Glomerular endothelial cell (primary cell): Measurements from ENCODE around the gene SCO2. TPM values are rescaled to one million over a fixed set of nuclear protein-coding genes. Genes with fewer than 3 reads are reported as not detected.
"Not testable (repeated sequence)": the region's sequence is repeated elsewhere in the genome, so short reads cannot be mapped to it uniquely, and the experiment has no call there.

Experiments
- DNase-seq: peaks from one replicate; pipeline ENCODE4 v3.0.0-alpha.2; 2011; ENCODE audit warnings: low read depth, low spot score; ENCODE audit errors: extremely low read depth
- total RNA-seq: library from RNA; depleted of rRNA; stranded (reverse); fragments of >200 nt; gene quantifications from 2 replicates; pipeline ENCODE4 v1.2.3, GENCODE V29; 2015

Gene SCO2
- total RNA-seq, 1 donor from 2014 or later, result 7.3 TPM

DNA sequence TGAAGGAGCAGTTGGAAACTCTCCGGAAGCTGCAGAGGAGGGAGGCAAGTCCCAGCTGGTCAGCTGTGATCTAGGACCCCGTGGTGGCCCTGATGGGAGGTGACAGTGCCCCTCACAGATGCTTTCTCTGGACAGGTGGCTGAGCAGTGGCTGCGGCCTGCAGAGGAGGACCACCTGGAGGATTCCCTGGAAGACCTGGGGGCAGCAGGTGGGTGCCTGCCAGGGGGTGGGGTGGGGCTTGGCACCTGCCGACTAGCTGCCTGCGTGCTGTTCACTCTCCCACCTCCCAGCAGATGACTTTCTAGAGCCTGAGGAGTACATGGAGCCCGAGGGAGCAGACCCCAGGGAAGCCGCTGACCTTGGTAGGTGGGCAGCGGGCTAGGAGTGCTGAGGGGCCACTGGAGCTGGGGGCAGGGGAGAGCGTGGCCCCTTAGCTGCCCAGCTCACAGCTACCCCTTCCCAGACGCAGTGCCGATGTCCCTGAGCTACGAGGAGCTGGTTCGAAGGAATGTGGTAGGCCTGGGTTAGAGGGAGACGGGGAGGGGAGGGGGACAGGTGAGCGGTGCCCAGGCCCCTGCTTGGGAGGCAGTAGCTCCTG, 3.1 kb downstream of the SCO2 start:
- no peak for DNase-seq

DNA sequence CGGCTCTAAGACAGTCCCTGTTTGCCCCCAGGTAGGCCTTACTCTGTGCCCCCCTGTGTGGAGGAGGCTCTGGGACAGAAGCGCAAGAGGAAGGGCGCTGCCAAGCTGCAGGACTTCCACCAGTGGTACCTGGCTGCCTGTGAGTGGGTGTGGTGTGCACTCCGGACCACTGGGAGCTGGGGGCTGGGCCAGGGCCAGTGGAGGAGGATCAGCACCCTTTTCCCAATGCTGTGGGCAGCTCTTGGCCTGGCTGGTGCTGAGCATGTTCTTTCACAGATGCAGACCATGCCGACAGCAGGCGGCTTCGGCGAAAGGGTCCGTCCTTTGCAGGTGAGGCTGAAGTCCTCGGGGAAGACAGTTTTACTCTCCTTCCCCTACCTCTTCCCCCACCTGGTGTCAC, 3.7 kb downstream of the SCO2 start:
- no peak for DNase-seq

GRCh38 chr22:50520826-50521453, 4.5 kb downstream of the SCO2 start:
- no peak for DNase-seq

GRCh38 chr22:50520184-50520583, 5.2 kb downstream of the SCO2 start:
- DNase-seq, result not testable (repeated sequence)

- DNase-seq, result no peak
Observed at GRCh38 chr22:50519151-50519550, 6.2 kb downstream of the SCO2 start.

- no peak for DNase-seq
Observed at GRCh38 chr22:50518606-50519005, 6.8 kb downstream of the SCO2 start.

- DNase-seq, result no peak
Observed at GRCh38 chr22:50517495-50518260, 7.7 kb downstream of the SCO2 start.

GRCh38 chr22:50516891-50517290, 8.5 kb downstream of the SCO2 start:
- no peak for DNase-seq

- DNase-seq, result no peak
Observed at GRCh38 chr22:50516068-50516467, 9.3 kb downstream of the SCO2 start.

GRCh38 chr22:50513175-50513574, 12.2 kb downstream of the SCO2 start:
- no peak for DNase-seq

DNA sequence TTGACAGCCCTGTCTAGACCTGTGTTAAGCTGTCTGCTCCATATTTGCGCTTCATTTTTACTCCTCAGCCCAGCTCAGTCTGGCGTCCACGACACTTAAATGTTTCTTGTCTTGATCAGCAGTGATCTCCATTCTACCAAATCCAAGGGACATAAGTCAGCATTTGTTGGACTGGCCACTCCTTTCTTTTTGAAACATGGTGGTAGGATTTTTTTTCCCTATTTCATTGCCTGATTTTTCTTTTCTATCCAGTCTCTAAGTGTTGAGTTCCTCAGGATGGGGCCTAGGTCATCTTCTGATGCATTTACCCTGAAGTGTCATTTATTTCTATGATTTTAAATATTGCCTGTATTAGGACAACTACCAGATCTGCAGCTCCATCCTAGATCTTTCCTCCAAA, 16.5 kb downstream of the SCO2 start:
- no peak for DNase-seq

DNA sequence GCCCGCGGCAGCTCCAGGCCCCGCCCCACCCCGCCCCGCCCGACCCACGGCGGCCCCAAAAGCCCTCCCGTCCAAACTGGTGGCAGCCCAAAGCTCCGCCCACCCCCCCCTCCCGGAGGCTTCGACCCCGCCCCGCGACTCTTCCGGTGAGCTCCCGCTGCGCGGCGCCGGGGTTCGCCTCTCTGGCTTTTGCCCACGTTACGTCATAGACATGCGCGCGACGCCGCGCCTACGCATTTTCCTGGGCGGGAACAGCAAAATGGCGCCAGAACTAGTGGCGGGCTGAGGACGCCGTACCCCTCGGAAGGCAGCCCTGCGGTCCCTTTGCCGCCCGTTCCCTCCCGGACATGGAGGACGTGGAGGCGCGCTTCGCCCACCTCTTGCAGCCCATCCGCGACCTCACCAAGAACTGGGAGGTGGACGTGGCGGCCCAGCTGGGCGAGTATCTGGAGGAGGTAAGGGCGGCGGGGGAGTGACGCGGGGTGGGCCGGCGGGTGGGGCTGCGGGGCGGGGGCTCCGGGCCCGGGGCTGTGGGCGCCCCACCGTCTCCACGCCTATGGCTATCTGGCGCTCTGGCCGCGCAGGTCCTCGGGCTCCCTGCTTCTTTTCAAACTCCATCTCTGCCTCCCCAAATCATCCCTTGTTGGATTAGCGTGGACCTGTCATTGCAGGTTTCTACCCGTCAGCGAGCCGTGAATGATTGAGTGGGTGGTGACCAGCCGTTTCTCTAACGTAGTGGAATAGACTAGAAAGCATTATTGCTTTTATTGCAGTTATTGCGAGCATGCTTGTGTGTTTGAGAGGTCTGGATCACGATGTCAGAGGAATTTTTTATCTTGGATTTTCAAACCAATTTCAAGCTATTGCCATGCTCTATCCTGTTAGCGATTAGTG, 17.2 kb downstream of the SCO2 start, which contains the start of gene NCAPH2:
TSS of gene NCAPH2 (plus strand) at position 234 of the 894 bp plus-strand sequence. CDS start at position 348, 114 bp downstream.
- DNase-seq, result no peak

DNA sequence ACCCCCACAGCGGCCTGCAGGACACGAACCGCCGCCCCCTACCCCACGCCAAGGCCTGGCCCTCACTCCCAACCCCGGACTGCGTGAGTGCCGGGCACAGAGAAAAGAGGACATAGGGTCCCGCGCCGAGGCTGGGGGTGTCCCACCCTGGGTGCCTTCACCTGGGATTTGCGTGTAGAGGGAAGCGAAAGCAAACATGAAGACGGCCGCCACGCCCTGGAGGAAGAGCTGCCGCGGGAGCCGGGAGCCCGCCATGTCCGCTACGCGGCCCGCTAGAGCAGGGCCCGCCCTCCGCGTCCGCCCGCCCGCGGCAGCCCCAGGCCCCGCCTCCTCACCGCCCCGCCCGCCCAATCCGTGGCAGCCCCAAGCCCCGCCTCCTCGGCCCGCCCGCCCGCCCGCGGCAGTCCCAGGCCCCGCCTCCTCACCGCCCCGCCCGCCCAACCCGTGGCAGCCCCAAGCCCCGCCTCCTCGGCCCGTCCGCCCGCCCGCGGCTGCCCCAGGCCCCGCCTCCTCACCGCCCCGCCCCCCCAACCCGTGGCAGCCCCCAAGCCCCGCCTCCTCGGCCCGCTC, 17.9 kb downstream of the SCO2 start, which contains the start of gene LMF2:
TSS of gene LMF2 (minus strand) at position 282 of the 570 bp plus-strand sequence. CDS start at position 255, 27 bp downstream.
- no peak for DNase-seq

DNA sequence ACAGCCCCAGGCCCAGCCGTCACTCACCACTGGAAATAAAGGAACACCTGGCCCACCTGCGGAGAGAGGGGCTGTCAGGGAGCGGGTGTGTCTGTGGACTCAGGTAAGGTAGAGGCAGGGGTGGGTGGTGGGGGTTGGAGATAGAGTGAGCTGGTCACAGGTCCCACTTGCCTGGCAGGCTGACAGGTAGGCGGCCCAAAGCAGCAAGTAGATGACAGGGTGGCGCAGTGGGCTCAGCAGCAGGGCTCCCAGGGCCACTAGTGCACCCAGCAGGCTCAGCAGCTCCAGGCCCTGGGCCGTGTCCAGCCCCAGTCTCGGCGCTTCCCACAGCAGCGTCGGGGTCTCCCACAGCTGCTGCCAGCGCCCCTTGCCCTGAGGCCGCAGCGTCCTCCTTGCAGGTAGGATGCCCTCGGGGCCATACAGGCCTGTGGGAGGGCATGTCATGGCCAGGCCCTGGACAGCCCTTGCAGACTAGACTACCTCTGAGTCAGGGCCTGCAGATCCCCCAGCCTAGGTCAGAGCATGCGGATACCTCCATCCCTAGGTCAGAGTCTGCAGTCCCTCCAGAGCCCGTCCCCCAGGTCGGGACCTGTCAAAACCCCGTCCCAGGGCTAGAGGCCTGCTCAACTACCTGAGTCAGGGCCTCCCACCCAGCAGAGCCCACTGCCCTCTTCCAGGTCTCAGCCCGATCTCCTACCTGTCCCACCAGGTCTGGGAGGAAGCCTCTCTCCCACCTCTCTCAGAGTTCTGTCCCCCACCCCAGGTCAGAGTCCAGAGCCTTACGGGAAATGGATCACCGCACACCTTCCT, 18.6 kb downstream of the SCO2 start:
- DNase-seq, result no peak

GRCh38 chr22:50505776-50506610, 19.4 kb downstream of the SCO2 start:
- DNase-seq, result no peak

DNA sequence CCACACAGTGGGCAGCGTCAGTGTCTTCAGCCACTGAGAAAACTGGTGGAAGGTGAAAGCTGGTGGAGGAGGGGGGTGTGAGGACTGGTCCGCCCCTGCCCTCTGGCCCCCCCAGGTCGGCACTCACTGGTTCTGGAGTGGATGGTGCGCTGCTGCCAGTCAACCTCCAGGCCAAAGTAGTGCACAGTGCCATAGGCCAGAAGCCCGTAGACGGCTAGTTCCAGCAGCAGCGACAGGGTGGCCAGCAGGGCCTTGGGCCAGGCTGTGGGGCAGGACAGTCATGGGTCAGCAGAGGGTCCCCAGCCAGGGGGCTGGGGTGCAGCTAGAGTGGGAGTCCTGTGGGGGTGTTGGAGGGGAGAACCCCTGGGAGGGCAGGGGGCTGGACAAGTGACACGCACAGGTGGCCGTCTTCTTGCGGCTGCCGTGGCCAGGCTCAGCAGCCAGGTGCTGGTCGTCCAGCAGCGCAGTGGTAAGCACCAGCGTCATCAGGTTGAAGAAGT, 20.1 kb downstream of the SCO2 start:
- no peak for DNase-seq

DNA sequence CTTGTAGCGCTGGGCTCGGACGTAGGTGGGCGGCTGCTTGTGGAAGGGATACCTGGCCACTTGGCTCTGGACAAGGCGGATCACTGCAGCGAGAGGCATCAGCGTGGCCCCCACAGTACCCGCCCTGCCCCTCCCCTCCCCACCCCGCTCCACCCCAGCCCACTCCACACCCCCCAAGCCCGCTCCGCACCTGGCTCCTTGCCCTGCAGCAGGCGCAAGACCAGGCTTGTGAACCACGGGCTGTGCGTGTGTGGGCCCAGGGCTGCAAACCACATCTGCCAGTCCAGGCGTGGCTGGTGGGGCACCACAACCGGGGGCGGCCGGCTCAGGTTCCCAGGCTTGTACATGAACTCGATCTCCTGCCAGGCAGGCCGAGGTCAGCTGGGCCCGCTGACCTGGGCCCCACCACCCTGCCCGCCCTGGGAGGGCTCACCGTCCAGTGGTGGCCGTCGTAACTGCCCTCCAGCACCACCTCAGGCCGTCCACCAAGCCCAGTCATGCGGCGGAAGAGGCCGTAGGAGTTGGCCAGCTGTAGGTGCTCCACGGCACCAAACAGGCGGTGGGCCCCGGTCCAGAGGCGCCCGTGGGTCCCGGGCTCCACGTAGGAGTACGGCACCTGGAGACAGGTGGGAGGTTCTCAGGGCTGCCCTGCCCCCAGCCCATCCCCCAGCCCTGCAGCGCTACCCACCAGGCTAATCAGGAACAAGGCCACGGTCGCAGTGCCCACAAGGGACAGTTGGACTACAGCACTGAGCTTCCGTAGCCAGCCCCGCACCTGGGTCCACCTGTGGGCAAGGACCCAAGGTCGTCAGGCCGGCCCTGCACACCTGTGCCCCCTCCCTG, 20.8 kb downstream of the SCO2 start:
- DNase-seq, result no peak
